HepG2 (cell line): ENCODE results near the gene CD300H. TPM values are rescaled to one million over a fixed set of nuclear protein-coding genes. Genes with fewer than 3 reads are reported as not detected.

Source experiments
- ATAC-seq: fragments of 200-7000 bp; cut with Tn5 transposase; 3 replicates; pipeline ENCODE4 v1.9.1; 2020; ENCODE audit warnings: mild to moderate bottlenecking, moderate library complexity
- BruUV-seq: library from RNA; stranded (reverse); fragments of 400-500 nt; replicated peaks from 2 replicates; lab custom pipeline; 2021; lab: Mats Ljungman, UMichigan
- CTCF ChIA-PET: fragments of 300-600 bp; formaldehyde crosslinking; extraction: SDS; loops from one replicate; lab custom pipeline; 2021; ENCODE audit warnings: low total read pairs, inconsistent platforms, low intra/inter-chr PET ratio; lab: Yijun Ruan, JAX
- POLR2A ChIA-PET: fragments of 350-600 bp; sonication (Branson Sonifier 250); formaldehyde crosslinking; loops from one replicate; lab custom pipeline; 2020; ENCODE audit warnings: antibody characterized with exemption, inconsistent platforms; lab: Yijun Ruan, JAX
- DNase-seq: peaks from one replicate; pipeline ENCODE4 v3.0.0-alpha.2; 2015; ENCODE audit warnings: low spot score
- FAIRE-seq: peaks from 3 replicates; lab custom pipeline; 2011; peaks lifted over from hg19 to GRCh38; lab: Jason Lieb, UNC
- H2AFZ ChIP-seq: one replicate; pipeline ENCODE4 v1.6.1; 2011; ENCODE audit warnings: low read length, inconsistent platforms
- H3K27ac ChIP-seq: fragments of 300-600 bp; 3 replicates; pipeline ENCODE4 v1.8.0; 2011; ENCODE audit warnings: mixed run types, mild to moderate bottlenecking, mixed read lengths, low read length, inconsistent platforms; ENCODE audit not compliant: insufficient read depth; ENCODE audit errors: extremely low read length
- H3K27me3 ChIP-seq, 2 experiments: fragments of 200-600 bp in 1 of 2; 2 replicates in 1 of 2; 3 replicates in 1 of 2; pipeline versions ENCODE4 v1.6.0 to v1.8.0; 2011; ENCODE audit warnings: low read length in 2 of 2, mild to moderate bottlenecking in 2 of 2, moderate library complexity in 2 of 2, inconsistent platforms in 1 of 2; ENCODE audit not compliant: insufficient read depth in 2 of 2, control insufficient read depth in 1 of 2
- H3K36me3 ChIP-seq, 2 experiments: fragments of 200-600 bp in 1 of 2; replicated peaks in 1 of 2; 2 replicates in 1 of 2; 3 replicates in 1 of 2; pipeline versions ENCODE4 v1.5.1 to v1.8.0; 2011; ENCODE audit warnings: low read length in 2 of 2, inconsistent platforms in 1 of 2; ENCODE audit not compliant: insufficient read depth in 2 of 2, control insufficient read depth in 1 of 2
- H3K4me1 ChIP-seq: 2 replicates; pipeline ENCODE4 v1.5.1; 2012; ENCODE audit warnings: low read length, inconsistent platforms; ENCODE audit not compliant: insufficient read depth
- H3K4me2 ChIP-seq: 2 replicates; pipeline ENCODE4 v1.6.0; 2011; ENCODE audit warnings: low read depth, low read length, inconsistent platforms
- H3K4me3 ChIP-seq, 3 experiments: fragments of 200-600 bp in 1 of 3; sonication (generic), shearing (Covaris generic) in 1 of 3; replicated peaks in 1 of 3; 2 replicates each; pipeline ENCODE4 v1.5.1; 2011 to 2016; ENCODE audit warnings: low read length in 3 of 3, inconsistent platforms in 2 of 3, low read depth in 2 of 3, mild to moderate bottlenecking in 2 of 3, control low read depth in 1 of 3, mixed read lengths in 1 of 3; ENCODE audit not compliant: insufficient read depth in 1 of 3
- H3K79me2 ChIP-seq: one replicate; pipeline ENCODE4 v1.6.1; 2011; ENCODE audit warnings: low read length, inconsistent platforms; ENCODE audit not compliant: insufficient read depth
- H3K9ac ChIP-seq: 2 replicates; pipeline ENCODE4 v1.6.0; 2011; ENCODE audit warnings: mild to moderate bottlenecking, low read depth, low read length, inconsistent platforms; ENCODE audit not compliant: insufficient read depth
- H3K9me3 ChIP-seq: 2 replicates; pipeline ENCODE4 v1.5.1; 2012; ENCODE audit warnings: mild to moderate bottlenecking, low read length
- H4K20me1 ChIP-seq: 2 replicates; pipeline ENCODE4 v1.6.0; 2011; ENCODE audit warnings: inconsistent platforms, mild to moderate bottlenecking, low read length, moderate library complexity; ENCODE audit not compliant: insufficient read depth
- AHR ChIP-seq: IDR thresholded peaks from 2 replicates; pipeline ENCODE4 v1.6.1; 2018; ENCODE audit warnings: missing genetic modification reagents, missing compliant biosample characterization
- NFIB ChIP-seq: sonication (generic); formaldehyde crosslinking; IDR thresholded peaks from 2 replicates; pipeline ENCODE4 v1.9.0; 2021; ENCODE audit warnings: missing genetic modification reagents, mild to moderate bottlenecking, borderline replicate concordance
- TEAD3 ChIP-seq: optimal IDR thresholded peaks from 2 replicates; pipeline ENCODE3; 2016; ENCODE audit warnings: borderline replicate concordance
- ZNF138 ChIP-seq: sonication (generic); formaldehyde crosslinking; IDR thresholded peaks from 2 replicates; pipeline ENCODE4 v1.5.0; 2020; ENCODE audit warnings: mild to moderate bottlenecking, low read depth, missing genetic modification reagents
- ZNF17 ChIP-seq: sonication (generic); formaldehyde crosslinking; IDR thresholded peaks from 2 replicates; pipeline ENCODE4 v1.5.0; 2020; ENCODE audit warnings: mild to moderate bottlenecking, missing genetic modification reagents
- WGBS: methylation state at CpG from one replicate; pipeline ENCODE4 v1.1.6; 2017; ENCODE audit warnings: low lambda C conversion rate; 5-methylcytosine and 5-hydroxymethylcytosine counted together
- in situ Hi-C: cut with HindIII; loops from 2 replicates; pipeline ENCODE4 v1.10.0; 2017; ENCODE audit warnings: low pct_unique_long_range_greater_than_20kb; ENCODE audit not compliant: extremely low pct_ligation_motif_present
- intact Hi-C: fragments of 100-400 bp; cut with micrococcal nuclease; formaldehyde crosslinking; loops from one replicate; pipeline ENCODE4 v1.10.0; 2022; ENCODE audit not compliant: unreplicated experiment
- polyA plus RNA-seq, 8 experiments: library from polyadenylated mRNA; depleted of rRNA in 3 of 8; stranded (reverse) in 7 of 8; unstranded in 1 of 8; fragments of >200 nt; fragmentation: Illumina TruSeq in 4 of 8; extraction: Trizol in 4 of 8; gene quantifications; 2 replicates each; pipeline versions ENCODE4 v1.2.1 to v1.2.3, GENCODE V29; 2011 to 2016; ENCODE audit warnings: low read depth in 4 of 8, missing spikeins in 1 of 8, mixed read lengths in 1 of 8; ENCODE audit not compliant: insufficient read depth in 1 of 8
- total RNA-seq, 5 experiments: library from RNA; depleted of rRNA; stranded (reverse); fragments of >200 nt; fragmentation: Illumina TruSeq; extraction: Trizol; gene quantifications; 2 replicates each; pipeline ENCODE4 v1.2.3, GENCODE V29; 2016; ENCODE audit warnings: low read depth in 1 of 5
- TF ChIP-seq, protein P1 (sequence below): sonication (generic); formaldehyde crosslinking; IDR thresholded peaks from 2 replicates; pipeline ENCODE4 v1.4.0; 2020; ENCODE audit warnings: missing genetic modification reagents
- TF ChIP-seq, protein P2 (sequence below): sonication (generic); formaldehyde crosslinking; IDR thresholded peaks from 2 replicates; pipeline ENCODE4 v1.4.0; 2020; ENCODE audit warnings: missing genetic modification reagents
- TF ChIP-seq, protein P3 (sequence below): IDR thresholded peaks from 2 replicates; pipeline ENCODE4 v1.6.1; 2016; ENCODE audit warnings: low read depth, borderline replicate concordance

The CD300H gene
- total and polyA plus RNA-seq, 2 of the 13 experiments (the other 11 are each of a cell fraction or from before 2014, with no cell fraction given), result not detected

DNA sequence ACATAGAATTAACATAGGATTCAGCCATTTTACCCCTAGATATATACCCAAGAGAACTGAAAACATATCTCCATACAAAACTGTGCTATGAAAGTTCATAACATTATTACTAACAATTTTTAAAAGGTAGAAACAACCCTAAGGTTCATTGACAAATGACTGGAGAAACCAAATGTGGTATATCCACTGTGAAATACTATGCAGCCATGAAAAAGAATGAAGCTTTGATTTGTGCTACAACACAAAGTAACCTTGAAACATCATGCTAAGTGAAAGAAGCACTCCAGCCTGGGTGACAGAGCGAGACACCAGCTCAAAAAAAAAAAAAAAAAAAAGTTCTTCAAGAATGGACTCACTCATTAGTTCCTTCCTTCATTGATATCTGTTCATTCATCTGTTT is 24.2 kb upstream of the CD300H start:
- intact Hi-C loops (no loop called here), in situ Hi-C loops (no loop called here)
- no TSS peak for BruUV-seq
- CTCF ChIA-PET, result no interaction called here
- Histone ChIP-seq H3K27ac (no peak overlapping the region), H3K4me2 (no peak overlapping the region), H3K36me3 (no peaks in the 10 kb centered on the region), H3K79me2 (no peaks in the 10 kb centered on the region), H2AFZ (no peak overlapping the region), H3K9ac (no peak overlapping the region), H3K9me3 (no peaks in the 10 kb centered on the region), H3K4me3 (no peak overlapping the region), H4K20me1 (no peaks in the 10 kb centered on the region), H3K4me1 (no peaks in the 10 kb centered on the region), H3K27me3 (peaks cover 0 to 13% of the 10 kb centered on the region in 2 experiments; a peak in 2 of 5 replicates)
- FAIRE-seq, result no peak
- no peak for ATAC-seq
- no peak for DNase-seq
- no peak for TF ChIP-seq ZNF138 (CRISPR knock-in tag)
- no peak for TF ChIP-seq NFIB (CRISPR knock-in tag)
- no peak for TF ChIP-seq ZNF17 (CRISPR knock-in tag)
- TF ChIP-seq, protein P1, sequence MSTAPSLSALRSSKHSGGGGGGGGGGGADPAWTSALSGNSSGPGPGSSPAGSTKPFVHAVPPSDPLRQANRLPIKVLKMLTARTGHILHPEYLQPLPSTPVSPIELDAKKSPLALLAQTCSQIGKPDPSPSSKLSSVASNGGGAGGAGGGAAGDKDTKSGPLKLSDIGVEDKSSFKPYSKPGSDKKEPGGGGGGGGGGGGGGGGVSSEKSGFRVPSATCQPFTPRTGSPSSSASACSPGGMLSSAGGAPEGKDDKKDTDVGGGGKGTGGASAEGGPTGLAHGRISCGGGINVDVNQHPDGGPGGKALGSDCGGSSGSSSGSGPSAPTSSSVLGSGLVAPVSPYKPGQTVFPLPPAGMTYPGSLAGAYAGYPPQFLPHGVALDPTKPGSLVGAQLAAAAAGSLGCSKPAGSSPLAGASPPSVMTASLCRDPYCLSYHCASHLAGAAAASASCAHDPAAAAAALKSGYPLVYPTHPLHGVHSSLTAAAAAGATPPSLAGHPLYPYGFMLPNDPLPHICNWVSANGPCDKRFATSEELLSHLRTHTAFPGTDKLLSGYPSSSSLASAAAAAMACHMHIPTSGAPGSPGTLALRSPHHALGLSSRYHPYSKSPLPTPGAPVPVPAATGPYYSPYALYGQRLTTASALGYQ (CRISPR knock-in tag), result no peak
- TF ChIP-seq AHR (CRISPR knock-in tag), result no peak
- TF ChIP-seq, protein P2, sequence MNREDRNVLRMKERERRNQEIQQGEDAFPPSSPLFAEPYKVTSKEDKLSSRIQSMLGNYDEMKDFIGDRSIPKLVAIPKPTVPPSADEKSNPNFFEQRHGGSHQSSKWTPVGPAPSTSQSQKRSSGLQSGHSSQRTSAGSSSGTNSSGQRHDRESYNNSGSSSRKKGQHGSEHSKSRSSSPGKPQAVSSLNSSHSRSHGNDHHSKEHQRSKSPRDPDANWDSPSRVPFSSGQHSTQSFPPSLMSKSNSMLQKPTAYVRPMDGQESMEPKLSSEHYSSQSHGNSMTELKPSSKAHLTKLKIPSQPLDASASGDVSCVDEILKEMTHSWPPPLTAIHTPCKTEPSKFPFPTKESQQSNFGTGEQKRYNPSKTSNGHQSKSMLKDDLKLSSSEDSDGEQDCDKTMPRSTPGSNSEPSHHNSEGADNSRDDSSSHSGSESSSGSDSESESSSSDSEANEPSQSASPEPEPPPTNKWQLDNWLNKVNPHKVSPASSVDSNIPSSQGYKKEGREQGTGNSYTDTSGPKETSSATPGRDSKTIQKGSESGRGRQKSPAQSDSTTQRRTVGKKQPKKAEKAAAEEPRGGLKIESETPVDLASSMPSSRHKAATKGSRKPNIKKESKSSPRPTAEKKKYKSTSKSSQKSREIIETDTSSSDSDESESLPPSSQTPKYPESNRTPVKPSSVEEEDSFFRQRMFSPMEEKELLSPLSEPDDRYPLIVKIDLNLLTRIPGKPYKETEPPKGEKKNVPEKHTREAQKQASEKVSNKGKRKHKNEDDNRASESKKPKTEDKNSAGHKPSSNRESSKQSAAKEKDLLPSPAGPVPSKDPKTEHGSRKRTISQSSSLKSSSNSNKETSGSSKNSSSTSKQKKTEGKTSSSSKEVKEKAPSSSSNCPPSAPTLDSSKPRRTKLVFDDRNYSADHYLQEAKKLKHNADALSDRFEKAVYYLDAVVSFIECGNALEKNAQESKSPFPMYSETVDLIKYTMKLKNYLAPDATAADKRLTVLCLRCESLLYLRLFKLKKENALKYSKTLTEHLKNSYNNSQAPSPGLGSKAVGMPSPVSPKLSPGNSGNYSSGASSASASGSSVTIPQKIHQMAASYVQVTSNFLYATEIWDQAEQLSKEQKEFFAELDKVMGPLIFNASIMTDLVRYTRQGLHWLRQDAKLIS (CRISPR knock-in tag), result no peak
- no peak for TF ChIP-seq TEAD3 (CRISPR knock-in tag)
- TF ChIP-seq, protein P3, sequence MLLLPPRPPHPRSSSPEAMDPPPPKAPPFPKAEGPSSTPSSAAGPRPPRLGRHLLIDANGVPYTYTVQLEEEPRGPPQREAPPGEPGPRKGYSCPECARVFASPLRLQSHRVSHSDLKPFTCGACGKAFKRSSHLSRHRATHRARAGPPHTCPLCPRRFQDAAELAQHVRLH (CRISPR knock-in tag), result no peak
- POLR2A ChIA-PET, result interaction anchor here (0.6 kb wide), 1 partner anchor 164 kb away, joined by 3 read pairs; no protein-coding TSS in a partner anchor
- 2% methylated on average over 1 of the region's 1 CpG for WGBS
